DND-41 (cell line): ENCODE data around the gene RIOK1.

Experiments
- EZH2 ChIP-seq: IDR thresholded peaks from 3 replicates; pipeline ENCODE4 v1.6.1; 2012; ENCODE audit warnings: borderline replicate concordance, low read depth, mild to moderate bottlenecking, moderate library complexity, low read length, inconsistent platforms; ENCODE audit not compliant: severe bottlenecking
- TF ChIP-seq, protein P1 (sequence below): IDR thresholded peaks from 2 replicates; pipeline ENCODE4 v1.5.1; 2012; ENCODE audit warnings: borderline replicate concordance, low read length, moderate library complexity, mild to moderate bottlenecking; ENCODE audit not compliant: poor library complexity, severe bottlenecking; ENCODE audit errors: extremely low read depth

DNA sequence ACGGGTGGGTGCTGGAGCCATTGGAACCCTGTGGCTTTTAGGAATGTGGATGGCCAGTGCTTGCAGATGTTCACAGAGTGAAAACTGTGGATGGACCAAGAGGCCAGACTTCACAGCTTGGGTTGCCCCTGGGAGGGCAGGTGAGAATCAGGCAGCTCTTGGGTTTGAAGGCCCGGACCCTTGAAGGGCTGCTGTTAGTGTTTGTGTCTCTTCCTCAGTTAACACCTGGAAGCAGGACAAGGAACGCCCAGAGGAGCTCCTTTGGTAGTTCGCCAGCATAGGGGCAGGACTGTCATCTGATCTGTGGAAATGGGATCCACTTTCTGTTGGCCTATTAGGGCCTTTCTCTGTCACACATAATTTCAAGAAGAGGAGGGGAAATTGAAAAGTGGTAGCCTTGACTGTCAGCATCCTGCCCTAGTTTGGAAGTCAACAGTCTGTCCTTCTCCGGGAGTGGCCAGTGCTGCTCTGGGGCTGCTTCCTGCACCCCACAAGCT is 43.6 kb downstream of the RIOK1 start:
- TF ChIP-seq, protein P1, sequence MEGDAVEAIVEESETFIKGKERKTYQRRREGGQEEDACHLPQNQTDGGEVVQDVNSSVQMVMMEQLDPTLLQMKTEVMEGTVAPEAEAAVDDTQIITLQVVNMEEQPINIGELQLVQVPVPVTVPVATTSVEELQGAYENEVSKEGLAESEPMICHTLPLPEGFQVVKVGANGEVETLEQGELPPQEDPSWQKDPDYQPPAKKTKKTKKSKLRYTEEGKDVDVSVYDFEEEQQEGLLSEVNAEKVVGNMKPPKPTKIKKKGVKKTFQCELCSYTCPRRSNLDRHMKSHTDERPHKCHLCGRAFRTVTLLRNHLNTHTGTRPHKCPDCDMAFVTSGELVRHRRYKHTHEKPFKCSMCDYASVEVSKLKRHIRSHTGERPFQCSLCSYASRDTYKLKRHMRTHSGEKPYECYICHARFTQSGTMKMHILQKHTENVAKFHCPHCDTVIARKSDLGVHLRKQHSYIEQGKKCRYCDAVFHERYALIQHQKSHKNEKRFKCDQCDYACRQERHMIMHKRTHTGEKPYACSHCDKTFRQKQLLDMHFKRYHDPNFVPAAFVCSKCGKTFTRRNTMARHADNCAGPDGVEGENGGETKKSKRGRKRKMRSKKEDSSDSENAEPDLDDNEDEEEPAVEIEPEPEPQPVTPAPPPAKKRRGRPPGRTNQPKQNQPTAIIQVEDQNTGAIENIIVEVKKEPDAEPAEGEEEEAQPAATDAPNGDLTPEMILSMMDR, result no peak
- TF ChIP-seq EZH2, result no peak
